COLO829 (cell line): Measurements from ENCODE around the gene EPHA6.
"Not testable (repeated sequence)": the region's sequence is repeated elsewhere in the genome, so short reads cannot be mapped to it uniquely, and the experiment has no call there.

Source experiments
- DNase-seq: peaks from one replicate; pipeline ENCODE4 v3.0.0; 2012; ENCODE audit warnings: low spot score

EPHA6 gene

GRCh38 chr3:97181704-97182103 is 367.3 kb downstream of the EPHA6 start:
- no peak for DNase-seq

GRCh38 chr3:97187771-97188170 is 373.4 kb downstream of the EPHA6 start:
- DNase-seq = no peak

- DNase-seq = no peak
These were observed 375.4 kb downstream of the EPHA6 start for GRCh38 chr3:97189835-97190234.

- DNase-seq = no peak
These were observed 382.7 kb downstream of the EPHA6 start for GRCh38 chr3:97197083-97197482.

- DNase-seq = no peak
These were observed 383.4 kb downstream of the EPHA6 start for GRCh38 chr3:97197830-97198229.

- no peak for DNase-seq
These were observed 386.0 kb downstream of the EPHA6 start for GRCh38 chr3:97200387-97200786.

- DNase-seq = no peak
These were observed 387.4 kb downstream of the EPHA6 start for GRCh38 chr3:97201814-97202213.

GRCh38 chr3:97228966-97229365 is 414.6 kb downstream of the EPHA6 start:
- DNase-seq = no peak

- DNase-seq = no peak
These were observed 416.1 kb downstream of the EPHA6 start for GRCh38 chr3:97230486-97230885.

GRCh38 chr3:97232393-97233034 is 418.1 kb downstream of the EPHA6 start:
- DNase-seq = no peak

GRCh38 chr3:97235179-97235578 is 420.8 kb downstream of the EPHA6 start:
- no peak for DNase-seq

GRCh38 chr3:97235611-97236315 is 421.4 kb downstream of the EPHA6 start:
- DNase-seq = no peak

- no peak for DNase-seq
These were observed 427.0 kb downstream of the EPHA6 start for GRCh38 chr3:97241417-97241816.

GRCh38 chr3:97245201-97245910 is 431.0 kb downstream of the EPHA6 start:
- DNase-seq = no peak

- DNase-seq = no peak
These were observed 441.7 kb downstream of the EPHA6 start for GRCh38 chr3:97256060-97256459.

GRCh38 chr3:97257942-97258697 is 443.7 kb downstream of the EPHA6 start:
- no peak for DNase-seq

- no peak for DNase-seq
These were observed 444.9 kb downstream of the EPHA6 start for GRCh38 chr3:97259263-97259662.

GRCh38 chr3:97264180-97264579 is 449.8 kb downstream of the EPHA6 start:
- no peak for DNase-seq

GRCh38 chr3:97265237-97266005 is 451.0 kb downstream of the EPHA6 start:
- DNase-seq = no peak

GRCh38 chr3:97269202-97269601 is 454.8 kb downstream of the EPHA6 start:
- no peak for DNase-seq

GRCh38 chr3:97276879-97277550 is 462.6 kb downstream of the EPHA6 start:
- not testable (repeated sequence) for DNase-seq
